Transverse colon (tissue), 4 donors: ENCODE measurements around the gene GABRR3.

ENCODE experiments used
- CTCF ChIP-seq, 5 experiments: fragments of 200-600 bp in 3 of 5; fragments of 450-650 bp in 2 of 5; sonication (generic) in 3 of 5; IDR thresholded peaks; 1 replicate in 2 of 5; 2 replicates in 3 of 5; pipeline ENCODE4 v1.5.1; 2016 to 2017; ENCODE audit warnings: antibody characterized with exemption in 5 of 5, inconsistent platforms in 3 of 5, mild to moderate bottlenecking in 2 of 5, moderate library complexity in 1 of 5
- EP300 ChIP-seq: sonication (generic); formaldehyde crosslinking; IDR thresholded peaks from one replicate; pipeline ENCODE4 v1.6.1; 2017; ENCODE audit warnings: antibody characterized with exemption, low read depth
- POLR2A ChIP-seq: fragments of 450-650 bp; IDR thresholded peaks from one replicate; pipeline ENCODE4 v1.6.1; 2016; ENCODE audit warnings: antibody characterized with exemption, mild to moderate bottlenecking, moderate library complexity
- POLR2AphosphoS5 ChIP-seq, 3 donors: sonication (generic); formaldehyde crosslinking; IDR thresholded peaks; one replicate each; pipeline ENCODE4 v1.6.1; 2016; ENCODE audit warnings: antibody characterized with exemption in 3 of 3

- no peak for TF ChIP-seq POLR2A
- no peak for TF ChIP-seq CTCF (IDR thresholded peaks at IDR 0.05)
- no peak for TF ChIP-seq POLR2AphosphoS5 (IDR thresholded peaks at IDR 0.05)
- no peak for TF ChIP-seq EP300
Observed at GRCh38 chr3:98035208-98035607, at the start of gene GABRR3.
